Right ventricle myocardium inferior (tissue), 1 donor: ENCODE results near the gene CHAF1B. TPM values are rescaled to one million over a fixed set of nuclear protein-coding genes. Genes with fewer than 3 reads are reported as not detected.

Source experiments
- ATAC-seq: fragments of 200-7000 bp; cut with Tn5 transposase; one replicate; pipeline ENCODE4 v1.9.1; 2020; ENCODE audit warnings: mild to moderate bottlenecking, moderate library complexity
- DNase-seq: peaks from one replicate; pipeline ENCODE4 v3.0.0; 2021; ENCODE audit errors: missing footprints
- intact Hi-C: fragments of 100-400 bp; cut with DNase I; formaldehyde crosslinking; loops from one replicate; pipeline ENCODE4 v1.11.0; 2022
- total RNA-seq: library from RNA; stranded (reverse); fragmentation: NEBNext Ultra II Directional; extraction: Animal tissue kit (Norgen Biotek cat#: 25700); gene quantifications from one replicate; pipeline ENCODE4 v1.2.1, GENCODE V29; 2021
- donor health status: DM: no; HTN: yes; CAD: no; lungs with severe emphysema.

Gene CHAF1B
- total RNA-seq, 1 donor from 2014 or later: 1.3 TPM

GRCh38 chr21:36420571-36421339 lies 35.6 kb downstream of the CHAF1B start:
- intact Hi-C loops: loop anchor here (5.0 kb wide), 1 partner anchor 502 kb away; no protein-coding TSS in a partner anchor
- ATAC-seq: no peak
- DNase-seq: no peak

- DNase-seq (no peak), ATAC-seq (peak; percentile 42)
- intact Hi-C loops: loop anchor here (5.0 kb wide), 1 partner anchor 500 kb away; no protein-coding TSS in a partner anchor
These were observed 37.3 kb downstream of the CHAF1B start for GRCh38 chr21:36422279-36423098.

- no peak for ATAC-seq
- intact Hi-C loops: loop anchor here (5.0 kb wide), 1 partner anchor 498 kb away; no protein-coding TSS in a partner anchor
- no peak for DNase-seq
These were observed 38.7 kb downstream of the CHAF1B start for GRCh38 chr21:36423771-36424433.

- no peak for ATAC-seq
- intact Hi-C loops: loop anchor here (5.0 kb wide), 1 partner anchor 498 kb away; no protein-coding TSS in a partner anchor
- no peak for DNase-seq
These were observed 39.4 kb downstream of the CHAF1B start for GRCh38 chr21:36424592-36424991.

GRCh38 chr21:36425286-36425685 lies 40.1 kb downstream of the CHAF1B start:
- DNase-seq (no peak), ATAC-seq (no peak)
- intact Hi-C loops: no loop called here

GRCh38 chr21:36427502-36427901 lies 42.3 kb downstream of the CHAF1B start:
- intact Hi-C loops: no loop called here
- DNase-seq (no peak), ATAC-seq (no peak)

- DNase-seq: no peak
- no peak for ATAC-seq
- intact Hi-C loops: no loop called here
These were observed 43.7 kb downstream of the CHAF1B start for GRCh38 chr21:36428761-36429432.

- ATAC-seq (peak; percentile 81), DNase-seq (no peak)
- intact Hi-C loops: no loop called here
These were observed 44.9 kb downstream of the CHAF1B start for GRCh38 chr21:36429947-36430546.

- ATAC-seq (no peak), DNase-seq (no peak)
- intact Hi-C loops: no loop called here
These were observed 45.6 kb downstream of the CHAF1B start for GRCh38 chr21:36430841-36431240.

- no peak for ATAC-seq
- no peak for DNase-seq
- intact Hi-C loops: no loop called here
These were observed 46.1 kb downstream of the CHAF1B start for GRCh38 chr21:36431252-36431651.

GRCh38 chr21:36433059-36433709 lies 48.0 kb downstream of the CHAF1B start:
- intact Hi-C loops: no loop called here
- ATAC-seq (no peak), DNase-seq (no peak)

GRCh38 chr21:36434144-36434543 lies 49.0 kb downstream of the CHAF1B start:
- ATAC-seq: no peak
- intact Hi-C loops: no loop called here
- no peak for DNase-seq

- ATAC-seq (no peak), DNase-seq (no peak)
- intact Hi-C loops: no loop called here
These were observed 51.9 kb downstream of the CHAF1B start for GRCh38 chr21:36436829-36437744.

GRCh38 chr21:36437745-36438128 lies 52.5 kb downstream of the CHAF1B start:
- intact Hi-C loops: no loop called here
- peak; percentile 57 for ATAC-seq

GRCh38 chr21:36441715-36442114 lies 56.5 kb downstream of the CHAF1B start:
- DNase-seq (no peak), ATAC-seq (no peak)
- intact Hi-C loops: no loop called here

More at GRCh38 chr21:36437745-36438128, 52.5 kb downstream of the CHAF1B start:
- no peak for DNase-seq

- no peak for DNase-seq
- peak; percentile 28 for ATAC-seq
- intact Hi-C loops: no loop called here
These were observed 61.1 kb downstream of the CHAF1B start for GRCh38 chr21:36446301-36446700.

- ATAC-seq: no peak
- no peak for DNase-seq
- intact Hi-C loops: no loop called here
These were observed 65.3 kb downstream of the CHAF1B start for GRCh38 chr21:36450511-36450910.
